H9 (cell line): ENCODE measurements around the gene NELFCD. TPM values are rescaled to one million over a fixed set of nuclear protein-coding genes. Genes with fewer than 3 reads are reported as not detected.

Experiments
- DNase-seq: peaks from one replicate; pipeline ENCODE4 v3.0.0-alpha.2; 2017
- H2AFZ ChIP-seq: one replicate; pipeline ENCODE4 v1.6.1; 2013; ENCODE audit warnings: mild to moderate bottlenecking, low read length, control low read depth, moderate library complexity
- H2AK5ac ChIP-seq: 2 replicates; pipeline ENCODE4 v1.6.1; 2013; ENCODE audit warnings: low read length, control low read depth, mixed read lengths; ENCODE audit not compliant: insufficient read length
- H2BK120ac ChIP-seq: one replicate; pipeline ENCODE4 v1.6.1; 2013; ENCODE audit warnings: low read depth, mild to moderate bottlenecking, low read length, control low read depth, inconsistent platforms; ENCODE audit not compliant: poor library complexity, severe bottlenecking
- H2BK12ac ChIP-seq: 2 replicates; pipeline ENCODE4 v1.6.1; 2013; ENCODE audit warnings: low read length, control low read depth, mixed read lengths, low read depth; ENCODE audit not compliant: insufficient read length
- H2BK15ac ChIP-seq: 2 replicates; pipeline ENCODE4 v1.6.1; 2013; ENCODE audit warnings: low read depth, low read length, control low read depth
- H2BK20ac ChIP-seq: one replicate; pipeline ENCODE4 v1.6.1; 2013; ENCODE audit warnings: low read depth, mild to moderate bottlenecking, low read length, control low read depth, inconsistent platforms; ENCODE audit not compliant: poor library complexity, severe bottlenecking
- H2BK5ac ChIP-seq: 2 replicates; pipeline ENCODE4 v1.6.1; 2013; ENCODE audit warnings: low read length, control low read depth, mixed read lengths; ENCODE audit not compliant: insufficient read length
- H3K14ac ChIP-seq: 2 replicates; pipeline ENCODE4 v1.6.1; 2013; ENCODE audit warnings: low read length, control low read depth; ENCODE audit not compliant: insufficient read depth
- H3K18ac ChIP-seq: 2 replicates; pipeline ENCODE4 v1.6.1; 2013; ENCODE audit warnings: low read depth, mild to moderate bottlenecking, mixed read lengths, low read length, control low read depth; ENCODE audit not compliant: insufficient read length
- H3K23ac ChIP-seq: 2 replicates; pipeline ENCODE4 v1.6.1; 2013; ENCODE audit warnings: low read length, control low read depth, mixed read lengths, low read depth; ENCODE audit not compliant: insufficient read length
- H3K23me2 ChIP-seq: 2 replicates; pipeline ENCODE4 v1.6.1; 2013; ENCODE audit warnings: low read depth, mild to moderate bottlenecking, mixed read lengths, low read length, control low read depth; ENCODE audit not compliant: insufficient read length, poor library complexity, severe bottlenecking
- H3K27ac ChIP-seq: 2 replicates; pipeline ENCODE4 v1.5.1; 2013; ENCODE audit warnings: low read length, control low read depth, mixed read lengths, low read depth; ENCODE audit not compliant: insufficient read length
- H3K27me3 ChIP-seq: 2 replicates; pipeline ENCODE4 v1.6.1; 2013; ENCODE audit warnings: low read length, control low read depth, inconsistent platforms; ENCODE audit not compliant: insufficient read depth
- H3K4ac ChIP-seq: 2 replicates; pipeline ENCODE4 v1.6.1; 2013; ENCODE audit warnings: low read depth, mild to moderate bottlenecking, control low read depth, inconsistent platforms, low read length, moderate library complexity
- H3K4me1 ChIP-seq: 2 replicates; pipeline ENCODE4 v1.6.1; 2013; ENCODE audit warnings: low read length, control low read depth, inconsistent platforms; ENCODE audit not compliant: insufficient read depth
- H3K4me2 ChIP-seq: 2 replicates; pipeline ENCODE4 v1.6.1; 2013; ENCODE audit warnings: low read length, control low read depth, mixed read lengths; ENCODE audit not compliant: insufficient read length, insufficient read depth
- H3K56ac ChIP-seq: 2 replicates; pipeline ENCODE4 v1.6.1; 2013; ENCODE audit warnings: low read depth, mild to moderate bottlenecking, mixed read lengths, low read length, control low read depth; ENCODE audit not compliant: insufficient read length
- H3K79me1 ChIP-seq: 2 replicates; pipeline ENCODE4 v1.6.1; 2013; ENCODE audit warnings: low read depth, mild to moderate bottlenecking, moderate library complexity, low read length, control low read depth, inconsistent platforms; ENCODE audit not compliant: insufficient read depth, poor library complexity, severe bottlenecking
- H3K79me2 ChIP-seq: 2 replicates; pipeline ENCODE4 v1.6.1; 2013; ENCODE audit warnings: low read length, control low read depth, inconsistent platforms; ENCODE audit not compliant: insufficient read depth
- H3K9ac ChIP-seq: 2 replicates; pipeline ENCODE4 v1.6.1; 2013; ENCODE audit warnings: low read length, control low read depth, mixed read lengths; ENCODE audit not compliant: insufficient read length; ENCODE audit errors: extremely low read depth
- H3K9me3 ChIP-seq: one replicate; pipeline ENCODE4 v1.6.1; 2013; ENCODE audit warnings: low read depth, low read length, inconsistent platforms; ENCODE audit not compliant: control insufficient read depth
- H3T11ph ChIP-seq: one replicate; pipeline ENCODE4 v1.6.1; 2013; ENCODE audit warnings: mild to moderate bottlenecking, low read length, control low read depth, inconsistent platforms
- H4K20me1 ChIP-seq: one replicate; pipeline ENCODE4 v1.6.1; 2013; ENCODE audit not compliant: control insufficient read depth, insufficient read length, insufficient read depth
- H4K5ac ChIP-seq: 2 replicates; pipeline ENCODE4 v1.6.1; 2013; ENCODE audit warnings: low read depth, mild to moderate bottlenecking, mixed read lengths, low read length, control low read depth; ENCODE audit not compliant: insufficient read length
- H4K8ac ChIP-seq: replicated peaks from 2 replicates; pipeline ENCODE4 v1.6.1; 2013; ENCODE audit warnings: low read length, control low read depth, mixed read lengths, low read depth; ENCODE audit not compliant: insufficient read length
- H4K91ac ChIP-seq: 2 replicates; pipeline ENCODE4 v1.6.1; 2013; ENCODE audit warnings: low read depth, mild to moderate bottlenecking, moderate library complexity, mixed read lengths, low read length, control low read depth; ENCODE audit not compliant: insufficient read length
- H3K27ac Mint-ChIP-seq, 3 experiments: 2 replicates in 2 of 3; 3 replicates in 1 of 3; pipeline ENCODE4 v1.8.0; 2020 to 2021; ENCODE audit warnings: mixed read lengths in 3 of 3, mild to moderate bottlenecking in 1 of 3, moderate library complexity in 1 of 3
- H3K27me3 Mint-ChIP-seq: 2 replicates; pipeline ENCODE4 v1.8.0; 2021; ENCODE audit warnings: low read depth, mild to moderate bottlenecking, moderate library complexity, mixed read lengths
- H3K36me3 Mint-ChIP-seq, 3 experiments: 2 replicates in 2 of 3; 3 replicates in 1 of 3; pipeline ENCODE4 v1.8.0; 2020 to 2021; ENCODE audit warnings: low read depth in 3 of 3, mixed read lengths in 3 of 3; ENCODE audit not compliant: insufficient read depth in 1 of 3
- H3K4me1 Mint-ChIP-seq, 2 experiments: 2 replicates each; pipeline ENCODE4 v1.8.0; 2020; ENCODE audit warnings: mixed read lengths in 2 of 2
- H3K4me3 Mint-ChIP-seq, 2 experiments: 2 replicates in 1 of 2; 3 replicates in 1 of 2; pipeline ENCODE4 v1.8.0; 2020 to 2021; ENCODE audit warnings: mild to moderate bottlenecking in 2 of 2, mixed read lengths in 2 of 2, moderate library complexity in 1 of 2
- H3K9me3 Mint-ChIP-seq, 2 experiments: 2 replicates in 1 of 2; 3 replicates in 1 of 2; pipeline ENCODE4 v1.8.0; 2020; ENCODE audit warnings: mild to moderate bottlenecking in 2 of 2, mixed read lengths in 2 of 2, moderate library complexity in 1 of 2
- WGBS: extraction: QIAGEN DNeasy Blood & Tissue Kit; methylation state at CpG from one replicate; pipeline ENCODE4 v1.1.7; 2013; ENCODE audit warnings: missing lambda C conversion rate, low lambda C conversion rate, mixed read lengths; ENCODE audit not compliant: insufficient read length; ENCODE audit errors: extremely low coverage; 5-methylcytosine and 5-hydroxymethylcytosine counted together
- total RNA-seq: library from RNA; stranded (reverse); gene quantifications from 2 replicates; pipeline ENCODE4 v1.2.1, GENCODE V29; 2021
- TF ChIP-seq, protein P1 (sequence below): fragments of 200-600 bp; sonication (generic); conservative IDR thresholded peaks from 3 replicates; pipeline ENCODE4 v1.8.0; 2021; ENCODE audit warnings: antibody characterized with exemption, mild to moderate bottlenecking

Gene NELFCD
- total RNA-seq, 1 experiment from 2014 or later, result 57.8 TPM

DNA sequence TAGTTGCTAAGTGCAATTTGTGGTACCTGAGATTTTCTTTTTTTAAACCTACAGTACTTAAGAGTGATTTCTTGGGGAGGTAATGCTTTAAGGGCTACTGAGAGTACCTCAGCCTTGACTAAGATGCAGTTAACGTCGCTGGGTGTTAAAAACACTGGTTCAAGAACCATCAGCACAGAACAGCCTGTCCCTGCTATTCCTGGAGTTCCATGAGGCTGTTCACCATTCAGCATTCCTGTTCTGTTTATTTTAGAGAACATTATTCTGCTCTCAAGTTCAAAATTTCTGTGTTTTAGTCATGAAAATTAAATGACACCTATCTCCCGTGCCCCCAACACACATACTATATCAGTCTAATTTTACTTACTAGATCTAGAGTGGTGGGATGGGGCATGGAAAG lies 63.2 kb downstream of the NELFCD start:
- Histone ChIP-seq H2BK20ac (no peak overlapping the region), H3K27ac (no peak overlapping the region), H2BK120ac (no peak overlapping the region), H2AFZ (no peak overlapping the region), H3K4me2 (no peak overlapping the region), H4K20me1 (no peaks in the 10 kb centered on the region), H3K14ac (no peak overlapping the region), H3T11ph (no peak overlapping the region), H3K9ac (no peak overlapping the region), H3K4me1 (no peaks in the 10 kb centered on the region), H3K56ac (no peak overlapping the region), H2AK5ac (no peak overlapping the region), H2BK12ac (no peak overlapping the region), H3K9me3 (no peaks in the 10 kb centered on the region), H4K8ac (no peak overlapping the region), H3K27me3 (no peaks in the 10 kb centered on the region), H4K5ac (no peak overlapping the region), H3K18ac (no peak overlapping the region), H3K79me2 (peaks cover 10% of the 10 kb centered on the region), H2BK15ac (no peak overlapping the region), H2BK5ac (no peak overlapping the region), H3K79me1 (no peaks in the 10 kb centered on the region), H4K91ac (no peak overlapping the region), H3K4ac (no peak overlapping the region), H3K23ac (no peak overlapping the region), H3K23me2 (peaks cover 9% of the 10 kb centered on the region)
- Mint-ChIP-seq H3K27me3 (peaks cover 16% of the 10 kb centered on the region), H3K27ac (no peak overlapping the region), H3K36me3 (peaks cover 9 to 17% (median 13%) of the 10 kb centered on the region in 3 experiments; a peak in 6 of 7 replicates), H3K9me3 (no peaks in the 10 kb centered on the region; a peak in 1 of 5 replicates), H3K4me1 (peaks cover 13 to 18% of the 10 kb centered on the region in 2 experiments), H3K4me3 (no peak overlapping the region)
- no peak for DNase-seq
- no CpG with 5 or more reads among the region's 3 CpGs for WGBS
- TF ChIP-seq, protein P1, sequence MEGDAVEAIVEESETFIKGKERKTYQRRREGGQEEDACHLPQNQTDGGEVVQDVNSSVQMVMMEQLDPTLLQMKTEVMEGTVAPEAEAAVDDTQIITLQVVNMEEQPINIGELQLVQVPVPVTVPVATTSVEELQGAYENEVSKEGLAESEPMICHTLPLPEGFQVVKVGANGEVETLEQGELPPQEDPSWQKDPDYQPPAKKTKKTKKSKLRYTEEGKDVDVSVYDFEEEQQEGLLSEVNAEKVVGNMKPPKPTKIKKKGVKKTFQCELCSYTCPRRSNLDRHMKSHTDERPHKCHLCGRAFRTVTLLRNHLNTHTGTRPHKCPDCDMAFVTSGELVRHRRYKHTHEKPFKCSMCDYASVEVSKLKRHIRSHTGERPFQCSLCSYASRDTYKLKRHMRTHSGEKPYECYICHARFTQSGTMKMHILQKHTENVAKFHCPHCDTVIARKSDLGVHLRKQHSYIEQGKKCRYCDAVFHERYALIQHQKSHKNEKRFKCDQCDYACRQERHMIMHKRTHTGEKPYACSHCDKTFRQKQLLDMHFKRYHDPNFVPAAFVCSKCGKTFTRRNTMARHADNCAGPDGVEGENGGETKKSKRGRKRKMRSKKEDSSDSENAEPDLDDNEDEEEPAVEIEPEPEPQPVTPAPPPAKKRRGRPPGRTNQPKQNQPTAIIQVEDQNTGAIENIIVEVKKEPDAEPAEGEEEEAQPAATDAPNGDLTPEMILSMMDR, result no peak

Other genes starting within 250 kb of the NELFCD start
- 8.6 and 11.3 TPM in 2 replicates for gene GNAS-AS1, start 130.4 kb upstream of the NELFCD start, total RNA-seq
- gene GNAS, start 128.5 kb upstream of the NELFCD start, total RNA-seq, result 918 and 920 TPM in 2 replicates
- gene CTSZ, start 26.0 kb downstream of the NELFCD start, total RNA-seq, result 35.7 and 37.6 TPM in 2 replicates
- gene TUBB1, start 38.2 kb downstream of the NELFCD start, total RNA-seq, result not detected in 2 replicates
- 47.4 and 52.7 TPM in 2 replicates for gene ATP5F1E, start 51.1 kb downstream of the NELFCD start, total RNA-seq
- gene PRELID3B, start 61.5 kb downstream of the NELFCD start, total RNA-seq, result 52.6 and 56.5 TPM in 2 replicates
- not detected in 2 replicates for gene ZNF831, start 182.6 kb downstream of the NELFCD start, total RNA-seq